Calu3 (cell line): ENCODE data around the gene TNC. TPM values are rescaled to one million over a fixed set of nuclear protein-coding genes. Genes with fewer than 3 reads are reported as not detected.

Experiments
- BruUV-seq: library from RNA; stranded (reverse); fragments of 400-500 nt; replicated peaks from 2 replicates; lab custom pipeline; 2021; lab: Mats Ljungman, UMichigan
- CTCF ChIA-PET: fragments of 300-600 bp; sonication (Branson Sonifier 250); formaldehyde crosslinking; loops from one replicate; lab custom pipeline; 2022; ENCODE audit warnings: antibody characterized with exemption; lab: Charles Lee
- DNase-seq: peaks from one replicate; pipeline ENCODE4 v3.0.0; 2022
- H3K27ac Mint-ChIP-seq: one replicate; pipeline ENCODE4 v1.8.0; 2022; ENCODE audit warnings: mixed read lengths; ENCODE audit not compliant: unreplicated experiment
- H3K27me3 Mint-ChIP-seq: one replicate; pipeline ENCODE4 v1.8.0; 2022; ENCODE audit warnings: mixed read lengths; ENCODE audit not compliant: unreplicated experiment
- H3K36me3 Mint-ChIP-seq: one replicate; pipeline ENCODE4 v1.8.0; 2022; ENCODE audit warnings: mild to moderate bottlenecking, moderate library complexity, mixed read lengths; ENCODE audit not compliant: insufficient read depth, unreplicated experiment
- H3K4me1 Mint-ChIP-seq: one replicate; pipeline ENCODE4 v1.8.0; 2022; ENCODE audit warnings: mild to moderate bottlenecking, low read depth, mixed read lengths; ENCODE audit not compliant: unreplicated experiment
- H3K4me3 Mint-ChIP-seq: one replicate; pipeline ENCODE4 v1.8.0; 2022; ENCODE audit warnings: mild to moderate bottlenecking, low read depth, moderate library complexity, mixed read lengths; ENCODE audit not compliant: unreplicated experiment
- H3K9me3 Mint-ChIP-seq: one replicate; pipeline ENCODE4 v1.8.0; 2022; ENCODE audit warnings: low read depth, mixed read lengths; ENCODE audit not compliant: unreplicated experiment
- CTCF ChIP-seq: fragments of 200-600 bp; IDR thresholded peaks from one replicate; pipeline ENCODE4 v1.8.0; 2022; ENCODE audit warnings: antibody characterized with exemption; ENCODE audit not compliant: unreplicated experiment
- intact Hi-C: fragments of 100-400 bp; cut with micrococcal nuclease; formaldehyde crosslinking; loops from one replicate; pipeline ENCODE4 v1.10.0; 2022; ENCODE audit not compliant: unreplicated experiment
- total RNA-seq: library from RNA; stranded (reverse); gene quantifications from 2 replicates; pipeline ENCODE4 v1.2.3, GENCODE V29; 2022

The TNC gene
- total RNA-seq, 1 experiment from 2014 or later = 1.0 TPM

DNA sequence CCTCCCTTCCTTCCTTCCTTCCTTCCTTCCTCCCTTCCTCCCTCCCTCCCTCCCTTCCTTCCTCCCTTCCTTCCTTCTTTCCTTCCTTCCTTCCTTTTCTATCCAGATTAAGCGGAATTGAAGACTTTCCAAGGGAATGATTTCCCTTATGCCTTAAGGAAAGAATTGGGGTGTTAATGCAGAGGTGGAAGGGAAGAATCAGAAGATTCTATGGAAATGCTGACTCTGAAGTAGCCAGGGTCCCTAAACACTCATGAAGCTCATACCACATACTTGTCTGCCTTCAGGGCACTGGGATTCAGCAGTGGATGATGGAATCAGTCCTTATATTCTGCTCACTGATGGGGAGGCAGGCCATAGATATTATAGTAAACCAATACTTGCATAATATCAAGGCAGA lies 48.2 kb downstream of the TNC start:
- Mint-ChIP-seq H3K27ac (no peak overlapping the region), H3K27me3 (peaks cover 65% of the 10 kb centered on the region), H3K36me3 (no peaks in the 10 kb centered on the region), H3K9me3 (no peaks in the 10 kb centered on the region), H3K4me1 (no peaks in the 10 kb centered on the region), H3K4me3 (no peak overlapping the region)
- intact Hi-C loops = no loop called here
- CTCF ChIA-PET = no interaction called here
- no TSS peak for BruUV-seq
- DNase-seq = no peak
- TF ChIP-seq CTCF = no peak

DNA sequence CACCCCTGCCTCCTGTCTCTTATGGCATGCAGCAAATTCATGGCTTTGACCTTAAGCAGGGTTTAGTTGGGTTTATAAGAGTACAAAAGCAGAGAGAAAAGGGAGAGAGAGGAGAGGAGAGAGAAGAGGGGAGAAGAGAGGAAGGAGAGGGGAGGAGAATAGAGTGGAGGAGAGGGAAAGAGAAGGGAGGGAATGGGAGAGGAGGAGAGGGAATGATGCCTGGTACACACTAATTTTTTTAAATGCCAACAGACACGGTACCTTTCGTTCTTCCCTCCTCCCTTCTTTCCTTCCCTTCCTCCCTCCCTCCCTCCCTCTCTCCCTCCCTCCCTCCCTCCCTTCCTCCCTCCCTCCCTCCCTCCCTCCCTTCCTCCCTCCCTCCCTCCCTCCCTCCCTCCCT lies 48.7 kb downstream of the TNC start:
- Mint-ChIP-seq H3K9me3 (no peaks in the 10 kb centered on the region), H3K4me3 (no peak overlapping the region), H3K4me1 (no peaks in the 10 kb centered on the region), H3K27me3 (peaks cover 65% of the 10 kb centered on the region), H3K36me3 (no peaks in the 10 kb centered on the region), H3K27ac (no peak overlapping the region)
- no peak for TF ChIP-seq CTCF
- intact Hi-C loops = no loop called here
- CTCF ChIA-PET = no interaction called here
- BruUV-seq = no TSS peak
- no peak for DNase-seq

- Mint-ChIP-seq H3K36me3 (no peaks in the 10 kb centered on the region), H3K27ac (no peak overlapping the region), H3K4me3 (no peak overlapping the region), H3K27me3 (peaks cover 62% of the 10 kb centered on the region), H3K9me3 (no peaks in the 10 kb centered on the region), H3K4me1 (no peaks in the 10 kb centered on the region)
- no peak for TF ChIP-seq CTCF
- no TSS peak for BruUV-seq
- CTCF ChIA-PET = no interaction called here
- intact Hi-C loops = no loop called here
- DNase-seq = no peak
Measured at GRCh38 chr9:115068031-115068430, 49.9 kb downstream of the TNC start.

DNA sequence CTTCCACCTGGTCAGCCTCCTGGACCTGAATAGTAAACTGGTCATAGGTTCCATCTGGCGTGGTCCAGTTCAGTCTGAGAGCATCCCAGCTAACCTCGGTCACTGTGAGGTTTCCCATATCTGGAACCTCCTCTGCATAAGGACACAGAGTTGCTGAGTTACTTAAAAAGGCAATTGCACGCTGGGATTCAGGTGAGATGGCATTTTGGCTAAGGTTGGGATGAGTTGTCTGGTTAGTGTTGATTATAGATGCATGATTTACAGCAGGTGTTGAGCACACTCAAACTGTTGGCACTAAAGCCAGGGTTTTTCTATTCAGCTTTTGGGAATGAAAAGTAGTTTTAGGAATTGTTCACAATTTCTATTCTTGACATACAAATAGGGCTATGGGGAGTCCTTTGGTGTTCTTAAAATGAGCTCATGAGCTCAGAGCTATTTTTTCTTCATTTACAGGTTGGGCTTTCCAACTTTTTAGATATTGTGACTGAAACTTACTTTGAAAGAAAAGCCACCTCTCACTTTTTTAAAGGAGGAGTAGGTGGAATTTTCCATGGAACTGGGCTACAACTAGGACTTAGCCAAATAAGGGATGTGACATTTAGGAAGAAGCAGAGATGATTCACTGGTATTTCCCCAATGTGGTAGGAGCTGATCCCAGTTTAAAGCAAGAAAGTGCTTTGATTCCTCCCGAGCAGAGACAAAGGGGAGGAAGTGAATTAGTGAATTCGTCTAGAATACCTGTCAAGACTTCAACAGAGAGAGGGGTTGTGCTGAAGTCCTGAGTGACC lies 54.7 kb downstream of the TNC start:
- Mint-ChIP-seq H3K27ac (no peak overlapping the region), H3K27me3 (peaks cover 14% of the 10 kb centered on the region), H3K4me3 (no peak overlapping the region), H3K9me3 (no peaks in the 10 kb centered on the region), H3K36me3 (no peaks in the 10 kb centered on the region), H3K4me1 (no peaks in the 10 kb centered on the region)
- TF ChIP-seq CTCF = no peak
- intact Hi-C loops = no loop called here
- CTCF ChIA-PET = no interaction called here
- DNase-seq = no peak
- no TSS peak for BruUV-seq
